A673 (cell line): ENCODE measurements around the gene LCA5. TPM values are rescaled to one million over a fixed set of nuclear protein-coding genes. Genes with fewer than 3 reads are reported as not detected.

Experiments
- BruUV-seq: library from RNA; stranded (reverse); fragments of 400-500 nt; replicated peaks from 2 replicates; lab custom pipeline; 2021; lab: Mats Ljungman, UMichigan
- CTCF ChIA-PET: fragments of 300-600 bp; sonication (Branson Sonifier 250); formaldehyde crosslinking; loops from one replicate; lab custom pipeline; 2022; ENCODE audit warnings: antibody characterized with exemption; lab: Charles Lee
- POLR2A ChIA-PET: fragments of 300-600 bp; sonication (Branson Sonifier 250); formaldehyde crosslinking; loops from one replicate; lab custom pipeline; 2022; ENCODE audit warnings: antibody characterized with exemption; ENCODE audit not compliant: low non-redundant PET; lab: Charles Lee
- DNase-seq: peaks from one replicate; pipeline ENCODE4 v3.0.0-alpha.2; 2015; ENCODE audit warnings: low spot score
- H3K27ac ChIP-seq: fragments of 200-600 bp; sonication (generic); 2 replicates; pipeline ENCODE4 v1.5.1; 2016; ENCODE audit warnings: mixed run types, low read depth, mild to moderate bottlenecking, mixed read lengths, antibody characterized with exemption, low read length; ENCODE audit not compliant: poor library complexity, severe bottlenecking
- H3K27me3 ChIP-seq: fragments of 200-600 bp; sonication (generic); replicated peaks from 2 replicates; pipeline ENCODE4 v1.6.1; 2017; ENCODE audit warnings: mixed run types, low read depth, mild to moderate bottlenecking, mixed read lengths, antibody characterized with exemption, low read length; ENCODE audit not compliant: insufficient read depth, poor library complexity
- H3K36me3 ChIP-seq: fragments of 200-600 bp; sonication (generic); 2 replicates; pipeline ENCODE4 v1.6.1; 2016; ENCODE audit warnings: mixed run types, mild to moderate bottlenecking, mixed read lengths, antibody characterized with exemption, low read length; ENCODE audit not compliant: insufficient read depth, poor library complexity, severe bottlenecking
- H3K4me1 ChIP-seq: fragments of 200-600 bp; sonication (generic); 2 replicates; pipeline ENCODE4 v1.6.1; 2017; ENCODE audit warnings: mixed run types, mild to moderate bottlenecking, mixed read lengths, antibody characterized with exemption, low read length; ENCODE audit not compliant: insufficient read depth, poor library complexity, severe bottlenecking
- H3K4me3 ChIP-seq: fragments of 200-600 bp; sonication (generic); 2 replicates; pipeline ENCODE4 v1.5.1; 2016; ENCODE audit warnings: low read depth, mixed run types, mild to moderate bottlenecking, mixed read lengths, low read length; ENCODE audit not compliant: poor library complexity, severe bottlenecking
- H3K9me3 ChIP-seq: fragments of 200-600 bp; sonication (generic); 2 replicates; pipeline ENCODE4 v1.6.1; 2016; ENCODE audit warnings: mixed run types, low read depth, mild to moderate bottlenecking, mixed read lengths, antibody characterized with exemption, low read length; ENCODE audit not compliant: poor library complexity, severe bottlenecking
- EZH2 ChIP-seq: fragments of 200-600 bp; sonication (generic); IDR thresholded peaks from 2 replicates; pipeline ENCODE4 v1.6.1; 2017; ENCODE audit warnings: borderline replicate concordance, low read depth, mild to moderate bottlenecking, mixed read lengths, antibody characterized with exemption, low read length; ENCODE audit not compliant: poor library complexity, severe bottlenecking
- intact Hi-C: fragments of 100-400 bp; cut with micrococcal nuclease; formaldehyde crosslinking; loops from one replicate; pipeline ENCODE4 v1.10.0; 2022; ENCODE audit not compliant: unreplicated experiment
- total RNA-seq: library from RNA; stranded (reverse); gene quantifications from 2 replicates; pipeline ENCODE4 v1.2.3, GENCODE V29; 2021
- TF ChIP-seq, protein P1 (sequence below): fragments of 300-800, 200-600 bp; sonication (generic); conservative IDR thresholded peaks from 2 replicates; pipeline ENCODE4 v1.5.1; 2017; ENCODE audit warnings: low read depth, mild to moderate bottlenecking, antibody characterized with exemption, low read length, moderate library complexity, mixed read lengths

LCA5 gene
- total RNA-seq, 1 experiment from 2014 or later = 3.5 TPM

DNA sequence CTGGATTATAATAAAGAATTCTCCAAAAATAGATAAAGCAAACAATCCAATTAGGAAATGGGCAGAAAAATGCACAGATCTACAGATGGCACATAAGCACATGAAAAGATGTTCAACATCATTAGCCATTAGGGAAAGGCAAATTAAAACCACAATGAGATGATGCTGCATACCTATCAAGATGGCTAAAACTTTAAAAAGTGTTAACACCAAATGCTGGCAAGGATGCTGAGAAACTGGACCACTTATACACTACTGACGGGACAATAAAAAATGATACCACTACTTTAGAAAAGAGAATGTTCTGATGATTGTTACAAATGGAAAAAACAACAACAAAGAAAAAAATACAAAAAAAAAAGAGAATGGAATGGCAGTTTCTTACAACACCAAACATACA is 26.5 kb downstream of the LCA5 start:
- no peaks in the 10 kb centered on the region for H3K36me3 ChIP-seq

DNA sequence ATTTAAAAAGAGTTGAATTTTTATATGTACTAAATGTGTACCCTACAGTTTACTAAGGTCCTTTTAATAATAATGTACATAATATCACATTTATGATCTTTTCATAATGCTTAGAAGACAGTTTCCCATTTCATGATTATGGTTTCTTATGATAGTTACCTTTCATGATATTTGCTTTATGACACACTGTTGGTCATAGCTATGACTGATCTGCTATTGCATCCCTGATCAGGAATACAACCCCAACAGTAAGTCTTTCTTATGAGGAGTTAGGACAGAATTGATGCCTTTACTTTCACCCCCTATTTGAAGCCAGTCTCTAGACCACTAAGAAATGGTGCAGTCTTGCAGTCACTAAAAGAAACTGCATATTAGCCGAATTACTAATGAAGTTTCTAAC is 31.0 kb downstream of the LCA5 start:
- POLR2A ChIA-PET = no interaction called here

More for the DNA sequence above, 26.5 kb downstream of the LCA5 start:
- ChIA-PET POLR2A (no interaction called here), CTCF (no interaction called here)
- no peak overlapping the region for H3K4me3 ChIP-seq
- no peaks in the 10 kb centered on the region for H3K4me1 ChIP-seq
- TF ChIP-seq, protein P1, sequence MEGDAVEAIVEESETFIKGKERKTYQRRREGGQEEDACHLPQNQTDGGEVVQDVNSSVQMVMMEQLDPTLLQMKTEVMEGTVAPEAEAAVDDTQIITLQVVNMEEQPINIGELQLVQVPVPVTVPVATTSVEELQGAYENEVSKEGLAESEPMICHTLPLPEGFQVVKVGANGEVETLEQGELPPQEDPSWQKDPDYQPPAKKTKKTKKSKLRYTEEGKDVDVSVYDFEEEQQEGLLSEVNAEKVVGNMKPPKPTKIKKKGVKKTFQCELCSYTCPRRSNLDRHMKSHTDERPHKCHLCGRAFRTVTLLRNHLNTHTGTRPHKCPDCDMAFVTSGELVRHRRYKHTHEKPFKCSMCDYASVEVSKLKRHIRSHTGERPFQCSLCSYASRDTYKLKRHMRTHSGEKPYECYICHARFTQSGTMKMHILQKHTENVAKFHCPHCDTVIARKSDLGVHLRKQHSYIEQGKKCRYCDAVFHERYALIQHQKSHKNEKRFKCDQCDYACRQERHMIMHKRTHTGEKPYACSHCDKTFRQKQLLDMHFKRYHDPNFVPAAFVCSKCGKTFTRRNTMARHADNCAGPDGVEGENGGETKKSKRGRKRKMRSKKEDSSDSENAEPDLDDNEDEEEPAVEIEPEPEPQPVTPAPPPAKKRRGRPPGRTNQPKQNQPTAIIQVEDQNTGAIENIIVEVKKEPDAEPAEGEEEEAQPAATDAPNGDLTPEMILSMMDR = no peak
- no peak for TF ChIP-seq EZH2
- H3K27ac ChIP-seq = no peak overlapping the region
- H3K27me3 ChIP-seq = no peaks in the 10 kb centered on the region
- no peaks in the 10 kb centered on the region for H3K9me3 ChIP-seq
- no peak for DNase-seq
- BruUV-seq = no TSS peak
- intact Hi-C loops = no loop called here

DNA sequence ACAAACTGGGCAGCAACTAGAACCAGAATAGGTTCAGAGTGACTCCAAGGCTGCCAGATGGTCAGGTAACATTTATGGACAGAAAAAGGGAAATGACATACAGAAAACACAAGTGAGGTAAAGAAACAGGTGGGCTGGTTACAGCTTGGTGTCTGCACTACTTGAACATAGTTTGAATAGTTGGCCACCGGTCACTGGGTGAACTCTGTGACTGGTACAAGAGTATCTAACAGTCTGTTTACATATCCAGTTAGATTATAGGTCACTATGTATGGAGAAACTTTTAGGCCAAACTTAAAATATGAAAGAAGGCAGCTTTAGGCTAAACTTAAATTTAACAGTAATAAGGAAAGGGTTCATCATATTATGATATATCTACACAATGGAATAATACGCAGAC is 32.9 kb downstream of the LCA5 start:
- H3K9me3 ChIP-seq = no peaks in the 10 kb centered on the region
- no peak overlapping the region for H3K4me3 ChIP-seq
- intact Hi-C loops = no loop called here
- H3K27me3 ChIP-seq = no peaks in the 10 kb centered on the region
- no peak overlapping the region for H3K27ac ChIP-seq
- no peak for DNase-seq
- H3K4me1 ChIP-seq = no peaks in the 10 kb centered on the region
- BruUV-seq = no TSS peak
- no peaks in the 10 kb centered on the region for H3K36me3 ChIP-seq
- ChIA-PET CTCF (no interaction called here), POLR2A (no interaction called here)
- TF ChIP-seq, protein P1 = no peak
- TF ChIP-seq EZH2 = no peak

More for the DNA sequence above, 31.0 kb downstream of the LCA5 start:
- Histone ChIP-seq H3K27me3 (no peaks in the 10 kb centered on the region), H3K36me3 (no peaks in the 10 kb centered on the region), H3K27ac (no peak overlapping the region), H3K4me1 (no peaks in the 10 kb centered on the region), H3K4me3 (no peak overlapping the region), H3K9me3 (no peaks in the 10 kb centered on the region)
- TF ChIP-seq, protein P1 = no peak
- TF ChIP-seq EZH2 = no peak
- intact Hi-C loops = no loop called here
- DNase-seq = no peak
- no TSS peak for BruUV-seq
- CTCF ChIA-PET = no interaction called here
